Measurements from ENCODE around the gene PADI3. TPM values are rescaled to one million over a fixed set of nuclear protein-coding genes. Genes with fewer than 3 reads are reported as not detected.
A peak's percentile ranks its signal among the peaks of the same experiment; 100 is the strongest.

The PADI3 gene
- total and polyA plus RNA-seq, 2 of the 4 experiments (the other 2 are of a cell fraction): not detected

GRCh38 chr1:17199267-17200044 is 49.4 kb upstream of the PADI3 start:
- Histone ChIP-seq H3K9me1 (ENCODE audit: insufficient read depth, low read length) (peaks cover 7% of the 10 kb centered on the region), H3K14ac (replicated peaks; ENCODE audit: low read depth, low read length) (no peak overlapping the region; the same call in 1 of the 2 replicates), H4K20me1 (ENCODE audit: insufficient read depth, low read length) (no peaks in the 10 kb centered on the region), H2BK15ac (ENCODE audit: low read depth, low read length) (no peak overlapping the region), H2AK5ac (ENCODE audit: low read depth, low read length) (0 out of 2 replicates have a peak overlapping the region, but pooled peaks have one; percentile 23), H3K9ac (ENCODE audit: low read depth, low read length) (no peak overlapping the region), H3K4ac (ENCODE audit: low read depth, low read length) (peak overlapping the region; percentile 22; the same call in 1 of the 2 replicates), H3K23ac (ENCODE audit: low read depth, low read length) (no peak overlapping the region), H3K36me3 (ENCODE audit: control insufficient read depth, insufficient read depth, low read length) (no peaks in the 10 kb centered on the region), H3K4me1 (ENCODE audit: control insufficient read depth, insufficient read depth, low read length) (peaks cover 3% of the 10 kb centered on the region), H3K56ac (ENCODE audit: extremely low read depth, insufficient read depth, low read length) (no peak overlapping the region), H4K5ac (ENCODE audit: low read depth, low read length) (no peak overlapping the region), H4K8ac (ENCODE audit: low read depth in 2 of 2, low read length in 2 of 2) (peak overlapping the region in 1 of 2 experiments; percentile 10; a peak in 1 of 4 replicates), H2BK20ac (ENCODE audit: low read depth, low read length) (peak overlapping the region; percentile 50), H4K91ac (ENCODE audit: insufficient read depth, low read depth, low read length) (no peak overlapping the region; the same call in 1 of the 2 replicates), H3K4me2 (ENCODE audit: low read depth, low read length) (no peak overlapping the region), H2AK9ac (replicated peaks; ENCODE audit: low read depth, low read length, poor library complexity) (no peak overlapping the region), H2BK120ac (ENCODE audit: low read depth, low read length) (peak overlapping the region; percentile 44; the same call in 1 of the 2 replicates), H3K27ac (ENCODE audit: insufficient read depth, low read length) (no peak overlapping the region), H3K79me1 (ENCODE audit: low read depth in 1 of 2, low read length in 2 of 2) (no peaks in the 10 kb centered on the region), H2AFZ (replicated peaks; ENCODE audit: low read length, poor library complexity) (peak overlapping the region; percentile 23), H3K18ac (ENCODE audit: low read depth, low read length) (no peak overlapping the region), H2BK5ac (ENCODE audit: low read depth, low read length, poor library complexity, severe bottlenecking) (no peak overlapping the region), H3K27me3 (ENCODE audit: control insufficient read depth, insufficient read depth, low read length) (peaks cover 5% of the 10 kb centered on the region), H3K9me3 (ENCODE audit: control insufficient read depth, insufficient read depth, low read length) (no peaks in the 10 kb centered on the region), H3K4me3 (ENCODE audit: insufficient read depth, low read depth, low read length) (no peak overlapping the region)
- TF ChIP-seq MAZ (IDR thresholded peaks at IDR 0.05; ENCODE audit: borderline replicate concordance, low read depth, low read length): no peak
- TF ChIP-seq MAFK (IDR thresholded peaks at IDR 0.05; ENCODE audit: low read depth, low read length): no peak
- TF ChIP-seq RFX5 (IDR thresholded peaks at IDR 0.05; ENCODE audit: low read depth, low read length): no peak
- TF ChIP-seq, protein P1, sequence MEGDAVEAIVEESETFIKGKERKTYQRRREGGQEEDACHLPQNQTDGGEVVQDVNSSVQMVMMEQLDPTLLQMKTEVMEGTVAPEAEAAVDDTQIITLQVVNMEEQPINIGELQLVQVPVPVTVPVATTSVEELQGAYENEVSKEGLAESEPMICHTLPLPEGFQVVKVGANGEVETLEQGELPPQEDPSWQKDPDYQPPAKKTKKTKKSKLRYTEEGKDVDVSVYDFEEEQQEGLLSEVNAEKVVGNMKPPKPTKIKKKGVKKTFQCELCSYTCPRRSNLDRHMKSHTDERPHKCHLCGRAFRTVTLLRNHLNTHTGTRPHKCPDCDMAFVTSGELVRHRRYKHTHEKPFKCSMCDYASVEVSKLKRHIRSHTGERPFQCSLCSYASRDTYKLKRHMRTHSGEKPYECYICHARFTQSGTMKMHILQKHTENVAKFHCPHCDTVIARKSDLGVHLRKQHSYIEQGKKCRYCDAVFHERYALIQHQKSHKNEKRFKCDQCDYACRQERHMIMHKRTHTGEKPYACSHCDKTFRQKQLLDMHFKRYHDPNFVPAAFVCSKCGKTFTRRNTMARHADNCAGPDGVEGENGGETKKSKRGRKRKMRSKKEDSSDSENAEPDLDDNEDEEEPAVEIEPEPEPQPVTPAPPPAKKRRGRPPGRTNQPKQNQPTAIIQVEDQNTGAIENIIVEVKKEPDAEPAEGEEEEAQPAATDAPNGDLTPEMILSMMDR (conservative IDR thresholded peaks at IDR 0.05; ENCODE audit: low read depth, low read length): no peak
- no peak for TF ChIP-seq BHLHE40 (IDR thresholded peaks at IDR 0.05; ENCODE audit: low read depth, low read length)
- no peak for TF ChIP-seq NFE2L2 (IDR thresholded peaks at IDR 0.05; ENCODE audit: low read depth, low read length)
- no peak for TF ChIP-seq RCOR1 (IDR thresholded peaks at IDR 0.05; ENCODE audit: insufficient replicate concordance, low read length)
- TF ChIP-seq POLR2A (IDR thresholded peaks at IDR 0.05; ENCODE audit: low read depth, low read length): no peak
- TF ChIP-seq, protein P2, sequence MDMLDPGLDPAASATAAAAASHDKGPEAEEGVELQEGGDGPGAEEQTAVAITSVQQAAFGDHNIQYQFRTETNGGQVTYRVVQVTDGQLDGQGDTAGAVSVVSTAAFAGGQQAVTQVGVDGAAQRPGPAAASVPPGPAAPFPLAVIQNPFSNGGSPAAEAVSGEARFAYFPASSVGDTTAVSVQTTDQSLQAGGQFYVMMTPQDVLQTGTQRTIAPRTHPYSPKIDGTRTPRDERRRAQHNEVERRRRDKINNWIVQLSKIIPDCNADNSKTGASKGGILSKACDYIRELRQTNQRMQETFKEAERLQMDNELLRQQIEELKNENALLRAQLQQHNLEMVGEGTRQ (IDR thresholded peaks at IDR 0.05; ENCODE audit: low read depth, low read length): no peak
- in situ Hi-C loops (cut with MboI; ENCODE audit: low sequenced_read_pairs): no loop called here
- dilution Hi-C loops (cut with HindIII; ENCODE audit: low sequenced_read_pairs, unreplicated experiment): no loop called here
- no peak for ATAC-seq (ENCODE audit: low read depth)
- 100% methylated on average over 3 of the region's 9 CpGs; no CpG with 5 or more reads in 1 of the 2 experiments for WGBS, 2 experiments (ENCODE audit: extremely low coverage in 2 of 2, insufficient read length in 1 of 2)
- DNase-seq: peak; percentile 22
- ChIA-PET CTCF (no interaction called here), POLR2A (ENCODE audit: unreplicated experiment) (no interaction called here)
- no TSS peak for BruUV-seq (replicated peaks)
- intact Hi-C loops (cut with micrococcal nuclease): no loop called here
